H9 (cell line): ENCODE results near the gene CLEC1A. TPM values are rescaled to one million over a fixed set of nuclear protein-coding genes. Genes with fewer than 3 reads are reported as not detected.
A peak's percentile ranks its signal among the peaks of the same experiment; 100 is the strongest.

Experiments
- DNase-seq: peaks from one replicate; pipeline ENCODE4 v3.0.0-alpha.2; 2017
- H2AFZ ChIP-seq: one replicate; pipeline ENCODE4 v1.6.1; 2013; ENCODE audit warnings: mild to moderate bottlenecking, low read length, control low read depth, moderate library complexity
- H2AK5ac ChIP-seq: 2 replicates; pipeline ENCODE4 v1.6.1; 2013; ENCODE audit warnings: low read length, control low read depth, mixed read lengths; ENCODE audit not compliant: insufficient read length
- H2BK120ac ChIP-seq: one replicate; pipeline ENCODE4 v1.6.1; 2013; ENCODE audit warnings: low read depth, mild to moderate bottlenecking, low read length, control low read depth, inconsistent platforms; ENCODE audit not compliant: poor library complexity, severe bottlenecking
- H2BK12ac ChIP-seq: 2 replicates; pipeline ENCODE4 v1.6.1; 2013; ENCODE audit warnings: low read length, control low read depth, mixed read lengths, low read depth; ENCODE audit not compliant: insufficient read length
- H2BK15ac ChIP-seq: 2 replicates; pipeline ENCODE4 v1.6.1; 2013; ENCODE audit warnings: low read depth, low read length, control low read depth
- H2BK20ac ChIP-seq: one replicate; pipeline ENCODE4 v1.6.1; 2013; ENCODE audit warnings: low read depth, mild to moderate bottlenecking, low read length, control low read depth, inconsistent platforms; ENCODE audit not compliant: poor library complexity, severe bottlenecking
- H2BK5ac ChIP-seq: 2 replicates; pipeline ENCODE4 v1.6.1; 2013; ENCODE audit warnings: low read length, control low read depth, mixed read lengths; ENCODE audit not compliant: insufficient read length
- H3K14ac ChIP-seq: 2 replicates; pipeline ENCODE4 v1.6.1; 2013; ENCODE audit warnings: low read length, control low read depth; ENCODE audit not compliant: insufficient read depth
- H3K18ac ChIP-seq: 2 replicates; pipeline ENCODE4 v1.6.1; 2013; ENCODE audit warnings: low read depth, mild to moderate bottlenecking, mixed read lengths, low read length, control low read depth; ENCODE audit not compliant: insufficient read length
- H3K23ac ChIP-seq: 2 replicates; pipeline ENCODE4 v1.6.1; 2013; ENCODE audit warnings: low read length, control low read depth, mixed read lengths, low read depth; ENCODE audit not compliant: insufficient read length
- H3K23me2 ChIP-seq: 2 replicates; pipeline ENCODE4 v1.6.1; 2013; ENCODE audit warnings: low read depth, mild to moderate bottlenecking, mixed read lengths, low read length, control low read depth; ENCODE audit not compliant: insufficient read length, poor library complexity, severe bottlenecking
- H3K27ac ChIP-seq: 2 replicates; pipeline ENCODE4 v1.5.1; 2013; ENCODE audit warnings: low read length, control low read depth, mixed read lengths, low read depth; ENCODE audit not compliant: insufficient read length
- H3K27me3 ChIP-seq: 2 replicates; pipeline ENCODE4 v1.6.1; 2013; ENCODE audit warnings: low read length, control low read depth, inconsistent platforms; ENCODE audit not compliant: insufficient read depth
- H3K4ac ChIP-seq: 2 replicates; pipeline ENCODE4 v1.6.1; 2013; ENCODE audit warnings: low read depth, mild to moderate bottlenecking, control low read depth, inconsistent platforms, low read length, moderate library complexity
- H3K4me1 ChIP-seq: 2 replicates; pipeline ENCODE4 v1.6.1; 2013; ENCODE audit warnings: low read length, control low read depth, inconsistent platforms; ENCODE audit not compliant: insufficient read depth
- H3K4me2 ChIP-seq: 2 replicates; pipeline ENCODE4 v1.6.1; 2013; ENCODE audit warnings: low read length, control low read depth, mixed read lengths; ENCODE audit not compliant: insufficient read length, insufficient read depth
- H3K56ac ChIP-seq: 2 replicates; pipeline ENCODE4 v1.6.1; 2013; ENCODE audit warnings: low read depth, mild to moderate bottlenecking, mixed read lengths, low read length, control low read depth; ENCODE audit not compliant: insufficient read length
- H3K79me1 ChIP-seq: 2 replicates; pipeline ENCODE4 v1.6.1; 2013; ENCODE audit warnings: low read depth, mild to moderate bottlenecking, moderate library complexity, low read length, control low read depth, inconsistent platforms; ENCODE audit not compliant: insufficient read depth, poor library complexity, severe bottlenecking
- H3K79me2 ChIP-seq: 2 replicates; pipeline ENCODE4 v1.6.1; 2013; ENCODE audit warnings: low read length, control low read depth, inconsistent platforms; ENCODE audit not compliant: insufficient read depth
- H3K9ac ChIP-seq: 2 replicates; pipeline ENCODE4 v1.6.1; 2013; ENCODE audit warnings: low read length, control low read depth, mixed read lengths; ENCODE audit not compliant: insufficient read length; ENCODE audit errors: extremely low read depth
- H3K9me3 ChIP-seq: one replicate; pipeline ENCODE4 v1.6.1; 2013; ENCODE audit warnings: low read depth, low read length, inconsistent platforms; ENCODE audit not compliant: control insufficient read depth
- H3T11ph ChIP-seq: one replicate; pipeline ENCODE4 v1.6.1; 2013; ENCODE audit warnings: mild to moderate bottlenecking, low read length, control low read depth, inconsistent platforms
- H4K20me1 ChIP-seq: one replicate; pipeline ENCODE4 v1.6.1; 2013; ENCODE audit not compliant: control insufficient read depth, insufficient read length, insufficient read depth
- H4K5ac ChIP-seq: 2 replicates; pipeline ENCODE4 v1.6.1; 2013; ENCODE audit warnings: low read depth, mild to moderate bottlenecking, mixed read lengths, low read length, control low read depth; ENCODE audit not compliant: insufficient read length
- H4K8ac ChIP-seq: replicated peaks from 2 replicates; pipeline ENCODE4 v1.6.1; 2013; ENCODE audit warnings: low read length, control low read depth, mixed read lengths, low read depth; ENCODE audit not compliant: insufficient read length
- H4K91ac ChIP-seq: 2 replicates; pipeline ENCODE4 v1.6.1; 2013; ENCODE audit warnings: low read depth, mild to moderate bottlenecking, moderate library complexity, mixed read lengths, low read length, control low read depth; ENCODE audit not compliant: insufficient read length
- H3K27ac Mint-ChIP-seq, 3 experiments: 2 replicates in 2 of 3; 3 replicates in 1 of 3; pipeline ENCODE4 v1.8.0; 2020 to 2021; ENCODE audit warnings: mixed read lengths in 3 of 3, mild to moderate bottlenecking in 1 of 3, moderate library complexity in 1 of 3
- H3K27me3 Mint-ChIP-seq: 2 replicates; pipeline ENCODE4 v1.8.0; 2021; ENCODE audit warnings: low read depth, mild to moderate bottlenecking, moderate library complexity, mixed read lengths
- H3K36me3 Mint-ChIP-seq, 3 experiments: 2 replicates in 2 of 3; 3 replicates in 1 of 3; pipeline ENCODE4 v1.8.0; 2020 to 2021; ENCODE audit warnings: low read depth in 3 of 3, mixed read lengths in 3 of 3; ENCODE audit not compliant: insufficient read depth in 1 of 3
- H3K4me1 Mint-ChIP-seq, 2 experiments: 2 replicates each; pipeline ENCODE4 v1.8.0; 2020; ENCODE audit warnings: mixed read lengths in 2 of 2
- H3K4me3 Mint-ChIP-seq, 2 experiments: 2 replicates in 1 of 2; 3 replicates in 1 of 2; pipeline ENCODE4 v1.8.0; 2020 to 2021; ENCODE audit warnings: mild to moderate bottlenecking in 2 of 2, mixed read lengths in 2 of 2, moderate library complexity in 1 of 2
- H3K9me3 Mint-ChIP-seq, 2 experiments: 2 replicates in 1 of 2; 3 replicates in 1 of 2; pipeline ENCODE4 v1.8.0; 2020; ENCODE audit warnings: mild to moderate bottlenecking in 2 of 2, mixed read lengths in 2 of 2, moderate library complexity in 1 of 2
- WGBS: extraction: QIAGEN DNeasy Blood & Tissue Kit; methylation state at CpG from one replicate; pipeline ENCODE4 v1.1.7; 2013; ENCODE audit warnings: missing lambda C conversion rate, low lambda C conversion rate, mixed read lengths; ENCODE audit not compliant: insufficient read length; ENCODE audit errors: extremely low coverage; 5-methylcytosine and 5-hydroxymethylcytosine counted together
- total RNA-seq: library from RNA; stranded (reverse); gene quantifications from 2 replicates; pipeline ENCODE4 v1.2.1, GENCODE V29; 2021
- TF ChIP-seq, protein P1 (sequence below): fragments of 200-600 bp; sonication (generic); conservative IDR thresholded peaks from 3 replicates; pipeline ENCODE4 v1.8.0; 2021; ENCODE audit warnings: antibody characterized with exemption, mild to moderate bottlenecking

Gene CLEC1A
- total RNA-seq, 1 experiment from 2014 or later = not detected

- H2BK120ac ChIP-seq = peak within 1 kb of the TSS; percentile 92
- no peak within 1 kb of the TSS for H2BK5ac ChIP-seq
- Mint-ChIP-seq H3K4me3 (no peak within 1 kb of the TSS), H3K27me3 (no peaks in the 10 kb centered on the region), H3K36me3 (peaks cover 2 to 7% (median 2%) of the 10 kb centered on the region in 3 experiments; a peak in 3 of 7 replicates), H3K9me3 (peaks cover 0 to 14% of the 10 kb centered on the region in 2 experiments; a peak in 3 of 5 replicates), H3K4me1 (peaks cover 3 to 14% of the 10 kb centered on the region in 2 experiments; a peak in 2 of 4 replicates), H3K27ac (peak within 1 kb of the TSS; percentile 8 to 77 (median 48); a peak in 4 of 7 replicates)
- no peak within 1 kb of the TSS for H4K5ac ChIP-seq
- no peak within 1 kb of the TSS for H3K18ac ChIP-seq
- TF ChIP-seq, protein P1, sequence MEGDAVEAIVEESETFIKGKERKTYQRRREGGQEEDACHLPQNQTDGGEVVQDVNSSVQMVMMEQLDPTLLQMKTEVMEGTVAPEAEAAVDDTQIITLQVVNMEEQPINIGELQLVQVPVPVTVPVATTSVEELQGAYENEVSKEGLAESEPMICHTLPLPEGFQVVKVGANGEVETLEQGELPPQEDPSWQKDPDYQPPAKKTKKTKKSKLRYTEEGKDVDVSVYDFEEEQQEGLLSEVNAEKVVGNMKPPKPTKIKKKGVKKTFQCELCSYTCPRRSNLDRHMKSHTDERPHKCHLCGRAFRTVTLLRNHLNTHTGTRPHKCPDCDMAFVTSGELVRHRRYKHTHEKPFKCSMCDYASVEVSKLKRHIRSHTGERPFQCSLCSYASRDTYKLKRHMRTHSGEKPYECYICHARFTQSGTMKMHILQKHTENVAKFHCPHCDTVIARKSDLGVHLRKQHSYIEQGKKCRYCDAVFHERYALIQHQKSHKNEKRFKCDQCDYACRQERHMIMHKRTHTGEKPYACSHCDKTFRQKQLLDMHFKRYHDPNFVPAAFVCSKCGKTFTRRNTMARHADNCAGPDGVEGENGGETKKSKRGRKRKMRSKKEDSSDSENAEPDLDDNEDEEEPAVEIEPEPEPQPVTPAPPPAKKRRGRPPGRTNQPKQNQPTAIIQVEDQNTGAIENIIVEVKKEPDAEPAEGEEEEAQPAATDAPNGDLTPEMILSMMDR = no peak
- H3K4me2 ChIP-seq = no peak within 1 kb of the TSS
- no peak within 1 kb of the TSS for H2BK15ac ChIP-seq
- peaks cover 5% of the 10 kb centered on the region for H3K4me1 ChIP-seq
- no peak within 1 kb of the TSS for H3K14ac ChIP-seq
- H4K20me1 ChIP-seq = no peaks in the 10 kb centered on the region
- no peaks in the 10 kb centered on the region for H3K27me3 ChIP-seq
- H3K9me3 ChIP-seq = no peaks in the 10 kb centered on the region
- no peaks in the 10 kb centered on the region for H3K23me2 ChIP-seq
- H3K23ac ChIP-seq = no peak within 1 kb of the TSS
- no peak within 1 kb of the TSS for H2AK5ac ChIP-seq
- peak within 1 kb of the TSS; percentile 84 for H3T11ph ChIP-seq
- H3K4ac ChIP-seq = no peak within 1 kb of the TSS; the same call in 1 of the 2 replicates
- H3K27ac ChIP-seq = peak within 1 kb of the TSS; percentile 42
- WGBS = no CpG with 5 or more reads among the region's 14 CpGs
- no peak within 1 kb of the TSS for H4K8ac ChIP-seq
- H2BK12ac ChIP-seq = no peak within 1 kb of the TSS
- H3K56ac ChIP-seq = no peak within 1 kb of the TSS
- H3K9ac ChIP-seq = no peak within 1 kb of the TSS
- no peak within 1 kb of the TSS for H4K91ac ChIP-seq
- no peaks in the 10 kb centered on the region for H3K79me1 ChIP-seq
- DNase-seq = no peak
- no peak within 1 kb of the TSS for H2AFZ ChIP-seq
- H2BK20ac ChIP-seq = no peak within 1 kb of the TSS
- H3K79me2 ChIP-seq = no peaks in the 10 kb centered on the region
Observed at GRCh38 chr12:10030446-10030845, 68.3 kb downstream of the CLEC1A start, which contains the start of gene CLEC9A. Gene CLEC9A, plus strand, starts transcription at chr12:10030682. Its CDS starts 22,006 bp downstream, at chr12:10052688.
